HepG2 (cell line): ENCODE data around the gene IL18R1. TPM values are rescaled to one million over a fixed set of nuclear protein-coding genes. Genes with fewer than 3 reads are reported as not detected.
A peak's percentile ranks its signal among the peaks of the same experiment; 100 is the strongest.

Experiments used
- ATAC-seq: fragments of 200-7000 bp; cut with Tn5 transposase; 3 replicates; pipeline ENCODE4 v1.9.1; 2020; ENCODE audit warnings: mild to moderate bottlenecking, moderate library complexity
- BruUV-seq: library from RNA; stranded (reverse); fragments of 400-500 nt; replicated peaks from 2 replicates; lab custom pipeline; 2021; lab: Mats Ljungman, UMichigan
- CTCF ChIA-PET: fragments of 300-600 bp; formaldehyde crosslinking; extraction: SDS; loops from one replicate; lab custom pipeline; 2021; ENCODE audit warnings: low total read pairs, inconsistent platforms, low intra/inter-chr PET ratio; lab: Yijun Ruan, JAX
- POLR2A ChIA-PET: fragments of 350-600 bp; sonication (Branson Sonifier 250); formaldehyde crosslinking; loops from one replicate; lab custom pipeline; 2020; ENCODE audit warnings: antibody characterized with exemption, inconsistent platforms; lab: Yijun Ruan, JAX
- DNase-seq: peaks from one replicate; pipeline ENCODE4 v3.0.0-alpha.2; 2015; ENCODE audit warnings: low spot score
- FAIRE-seq: peaks from 3 replicates; lab custom pipeline; 2011; peaks lifted over from hg19 to GRCh38; lab: Jason Lieb, UNC
- H2AFZ ChIP-seq: one replicate; pipeline ENCODE4 v1.6.1; 2011; ENCODE audit warnings: low read length, inconsistent platforms
- H3K27ac ChIP-seq: fragments of 300-600 bp; 3 replicates; pipeline ENCODE4 v1.8.0; 2011; ENCODE audit warnings: mixed run types, mild to moderate bottlenecking, mixed read lengths, low read length, inconsistent platforms; ENCODE audit not compliant: insufficient read depth; ENCODE audit errors: extremely low read length
- H3K27me3 ChIP-seq, 2 experiments: fragments of 200-600 bp in 1 of 2; 2 replicates in 1 of 2; 3 replicates in 1 of 2; pipeline versions ENCODE4 v1.6.0 to v1.8.0; 2011; ENCODE audit warnings: low read length in 2 of 2, mild to moderate bottlenecking in 2 of 2, moderate library complexity in 2 of 2, inconsistent platforms in 1 of 2; ENCODE audit not compliant: insufficient read depth in 2 of 2, control insufficient read depth in 1 of 2
- H3K36me3 ChIP-seq, 2 experiments: fragments of 200-600 bp in 1 of 2; replicated peaks in 1 of 2; 2 replicates in 1 of 2; 3 replicates in 1 of 2; pipeline versions ENCODE4 v1.5.1 to v1.8.0; 2011; ENCODE audit warnings: low read length in 2 of 2, inconsistent platforms in 1 of 2; ENCODE audit not compliant: insufficient read depth in 2 of 2, control insufficient read depth in 1 of 2
- H3K4me1 ChIP-seq: 2 replicates; pipeline ENCODE4 v1.5.1; 2012; ENCODE audit warnings: low read length, inconsistent platforms; ENCODE audit not compliant: insufficient read depth
- H3K4me2 ChIP-seq: 2 replicates; pipeline ENCODE4 v1.6.0; 2011; ENCODE audit warnings: low read depth, low read length, inconsistent platforms
- H3K4me3 ChIP-seq, 3 experiments: fragments of 200-600 bp in 1 of 3; sonication (generic), shearing (Covaris generic) in 1 of 3; replicated peaks in 1 of 3; 2 replicates each; pipeline ENCODE4 v1.5.1; 2011 to 2016; ENCODE audit warnings: low read length in 3 of 3, inconsistent platforms in 2 of 3, low read depth in 2 of 3, mild to moderate bottlenecking in 2 of 3, control low read depth in 1 of 3, mixed read lengths in 1 of 3; ENCODE audit not compliant: insufficient read depth in 1 of 3
- H3K79me2 ChIP-seq: one replicate; pipeline ENCODE4 v1.6.1; 2011; ENCODE audit warnings: low read length, inconsistent platforms; ENCODE audit not compliant: insufficient read depth
- H3K9ac ChIP-seq: 2 replicates; pipeline ENCODE4 v1.6.0; 2011; ENCODE audit warnings: mild to moderate bottlenecking, low read depth, low read length, inconsistent platforms; ENCODE audit not compliant: insufficient read depth
- H3K9me3 ChIP-seq: 2 replicates; pipeline ENCODE4 v1.5.1; 2012; ENCODE audit warnings: mild to moderate bottlenecking, low read length
- H4K20me1 ChIP-seq: 2 replicates; pipeline ENCODE4 v1.6.0; 2011; ENCODE audit warnings: inconsistent platforms, mild to moderate bottlenecking, low read length, moderate library complexity; ENCODE audit not compliant: insufficient read depth
- ATF3 ChIP-seq: sonication (generic); formaldehyde crosslinking; IDR thresholded peaks from 2 replicates; pipeline ENCODE4 v1.4.0; 2020; ENCODE audit warnings: missing genetic modification reagents
- CAMTA2 ChIP-seq: sonication (generic); formaldehyde crosslinking; IDR thresholded peaks from 2 replicates; pipeline ENCODE4 v1.4.0; 2020; ENCODE audit warnings: mild to moderate bottlenecking, missing genetic modification reagents, borderline replicate concordance
- FOSL2 ChIP-seq: sonication (generic); formaldehyde crosslinking; IDR thresholded peaks from 2 replicates; pipeline ENCODE4 v1.4.0; 2020; ENCODE audit warnings: missing genetic modification reagents
- MAFF ChIP-seq: IDR thresholded peaks from 2 replicates; pipeline ENCODE4 v1.6.1; 2011; ENCODE audit warnings: low read depth, low read length, improper control_type of control experiment
- MAFK ChIP-seq, 2 experiments: IDR thresholded peaks in 1 of 2; conservative IDR thresholded peaks in 1 of 2; 2 replicates each; pipeline ENCODE4 v1.6.1; 2011; ENCODE audit warnings: improper control_type of control experiment in 2 of 2, low read length in 2 of 2
- MTF2 ChIP-seq: sonication (generic); formaldehyde crosslinking; IDR thresholded peaks from 2 replicates; pipeline ENCODE4 v1.5.0; 2020; ENCODE audit warnings: missing genetic modification reagents, borderline replicate concordance
- NCOR1 ChIP-seq: fragments of 200-600 bp; sonication (generic); IDR thresholded peaks from 2 replicates; pipeline ENCODE4 v1.7.0; 2017; ENCODE audit warnings: antibody characterized with exemption, low read length, borderline replicate concordance
- ONECUT2 ChIP-seq: sonication (generic); formaldehyde crosslinking; IDR thresholded peaks from 2 replicates; pipeline ENCODE4 v1.4.0; 2020; ENCODE audit warnings: missing genetic modification reagents
- POLR2A ChIP-seq, 2 experiments: IDR thresholded peaks; 2 replicates each; pipeline ENCODE4 v1.6.1; 2011; ENCODE audit warnings: low read depth in 2 of 2, low read length in 2 of 2, mild to moderate bottlenecking in 1 of 2, moderate library complexity in 1 of 2; ENCODE audit not compliant: insufficient read depth in 1 of 2
- REL ChIP-seq: sonication (generic); formaldehyde crosslinking; conservative IDR thresholded peaks from 2 replicates; pipeline ENCODE4 v1.8.0; 2022; ENCODE audit warnings: mild to moderate bottlenecking, missing genetic modification reagents, moderate library complexity
- SRSF9 ChIP-seq: fragments of 200-400 bp; formaldehyde crosslinking; IDR thresholded peaks from 2 replicates; pipeline ENCODE4 v1.6.1; 2018; ENCODE audit warnings: borderline replicate concordance, mild to moderate bottlenecking, low read depth, low read length; ENCODE audit not compliant: insufficient read depth, poor library complexity, severe bottlenecking
- TAF1 ChIP-seq: sonication (generic); formaldehyde crosslinking; IDR thresholded peaks from 2 replicates; pipeline ENCODE4 v1.4.0; 2020; ENCODE audit warnings: missing genetic modification reagents
- TBX3 ChIP-seq: fragments of 450-650 bp; IDR thresholded peaks from 2 replicates; pipeline ENCODE4 v1.6.1; 2017; ENCODE audit warnings: antibody characterized with exemption, mild to moderate bottlenecking, inconsistent platforms, borderline replicate concordance
- TEAD3 ChIP-seq: optimal IDR thresholded peaks from 2 replicates; pipeline ENCODE3; 2016; ENCODE audit warnings: borderline replicate concordance
- XRCC5 ChIP-seq: fragments of 200-400 bp; formaldehyde crosslinking; optimal IDR thresholded peaks from 2 replicates; pipeline ENCODE3; 2017; ENCODE audit warnings: mild to moderate bottlenecking, low read length
- ZBTB8A ChIP-seq: sonication (generic); formaldehyde crosslinking; IDR thresholded peaks from 2 replicates; pipeline ENCODE4 v1.4.0; 2020; ENCODE audit warnings: mild to moderate bottlenecking, low read depth, missing genetic modification reagents, borderline replicate concordance
- ZNF34 ChIP-seq: sonication (generic); formaldehyde crosslinking; IDR thresholded peaks from 2 replicates; pipeline ENCODE4 v1.4.0; 2020; ENCODE audit warnings: mild to moderate bottlenecking, missing genetic modification reagents, borderline replicate concordance
- ZNF383 ChIP-seq: sonication (generic); formaldehyde crosslinking; IDR thresholded peaks from 2 replicates; pipeline ENCODE4 v1.4.0; 2020; ENCODE audit warnings: missing genetic modification reagents, mild to moderate bottlenecking, borderline replicate concordance
- ZNF562 ChIP-seq: sonication (generic); formaldehyde crosslinking; IDR thresholded peaks from 2 replicates; pipeline ENCODE4 v1.8.0; 2022; ENCODE audit warnings: missing genetic modification reagents, borderline replicate concordance
- ZNF639 ChIP-seq: conservative IDR thresholded peaks from 2 replicates; pipeline ENCODE4 v1.6.1; 2018; ENCODE audit warnings: missing genetic modification reagents
- ZNF746 ChIP-seq: sonication (generic); formaldehyde crosslinking; IDR thresholded peaks from 2 replicates; pipeline ENCODE4 v1.8.0; 2022; ENCODE audit warnings: mild to moderate bottlenecking, missing genetic modification reagents
- ZNF777 ChIP-seq: sonication (generic); formaldehyde crosslinking; IDR thresholded peaks from 2 replicates; pipeline ENCODE4 v1.4.0; 2020; ENCODE audit warnings: missing genetic modification reagents
- ZUFSP ChIP-seq: sonication (generic); formaldehyde crosslinking; IDR thresholded peaks from 2 replicates; pipeline ENCODE4 v1.9.0; 2021; ENCODE audit warnings: missing genetic modification reagents, mild to moderate bottlenecking, borderline replicate concordance
- WGBS: methylation state at CpG from one replicate; pipeline ENCODE4 v1.1.6; 2017; ENCODE audit warnings: low lambda C conversion rate; 5-methylcytosine and 5-hydroxymethylcytosine counted together
- in situ Hi-C: cut with HindIII; loops from 2 replicates; pipeline ENCODE4 v1.10.0; 2017; ENCODE audit warnings: low pct_unique_long_range_greater_than_20kb; ENCODE audit not compliant: extremely low pct_ligation_motif_present
- intact Hi-C: fragments of 100-400 bp; cut with micrococcal nuclease; formaldehyde crosslinking; loops from one replicate; pipeline ENCODE4 v1.10.0; 2022; ENCODE audit not compliant: unreplicated experiment
- polyA plus RNA-seq, 8 experiments: library from polyadenylated mRNA; depleted of rRNA in 3 of 8; stranded (reverse) in 7 of 8; unstranded in 1 of 8; fragments of >200 nt; fragmentation: Illumina TruSeq in 4 of 8; extraction: Trizol in 4 of 8; gene quantifications; 2 replicates each; pipeline versions ENCODE4 v1.2.1 to v1.2.3, GENCODE V29; 2011 to 2016; ENCODE audit warnings: low read depth in 4 of 8, missing spikeins in 1 of 8, mixed read lengths in 1 of 8; ENCODE audit not compliant: insufficient read depth in 1 of 8
- total RNA-seq, 5 experiments: library from RNA; depleted of rRNA; stranded (reverse); fragments of >200 nt; fragmentation: Illumina TruSeq; extraction: Trizol; gene quantifications; 2 replicates each; pipeline ENCODE4 v1.2.3, GENCODE V29; 2016; ENCODE audit warnings: low read depth in 1 of 5

IL18R1 gene
- total and polyA plus RNA-seq, 2 of the 13 experiments (the other 11 are each of a cell fraction or from before 2014, with no cell fraction given) = 0.01 to 0.04 TPM

GRCh38 chr2:102439065-102439695, 83.6 kb downstream of the IL18R1 start:
- Histone ChIP-seq H3K4me1 (no peaks in the 10 kb centered on the region), H3K4me3 (no peak overlapping the region), H3K4me2 (no peak overlapping the region), H4K20me1 (no peaks in the 10 kb centered on the region), H3K27me3 (peaks cover 0 to 10% of the 10 kb centered on the region in 2 experiments; a peak in 1 of 5 replicates), H3K9me3 (no peaks in the 10 kb centered on the region), H3K36me3 (no peaks in the 10 kb centered on the region), H2AFZ (no peak overlapping the region), H3K27ac (no peak overlapping the region), H3K79me2 (no peaks in the 10 kb centered on the region), H3K9ac (no peak overlapping the region)
- intact Hi-C loops = no loop called here
- peak; percentile 69 for ATAC-seq
- peak; percentile 10 for DNase-seq
- in situ Hi-C loops = no loop called here
- FAIRE-seq = no peak
- 14% methylated on average over 6 of the region's 6 CpGs for WGBS
- CTCF ChIA-PET = no interaction called here
- POLR2A ChIA-PET = no interaction called here
- BruUV-seq = no TSS peak
- TF ChIP-seq ATF3 = no peak
- TF ChIP-seq FOSL2 (CRISPR knock-in tag) = peak; percentile 46
- TF ChIP-seq POLR2A (IDR thresholded peaks at IDR 0.05; ENCODE audit: insufficient read depth in 1 of 2, low read depth in 2 of 2, low read length in 2 of 2) = no peak
- no peak for TF ChIP-seq CAMTA2 (CRISPR knock-in tag)
- TF ChIP-seq ONECUT2 (CRISPR knock-in tag) = no peak
- no peak for TF ChIP-seq TBX3
- peak; percentile 96 to 97 for TF ChIP-seq MAFK (conservative IDR thresholded peaks at IDR 0.05 in 1 of 2, IDR thresholded peaks at IDR 0.05 in 1 of 2; ENCODE audit: low read length in 2 of 2)
- TF ChIP-seq MTF2 (CRISPR knock-in tag) = no peak
- no peak for TF ChIP-seq REL
- TF ChIP-seq MAFF = peak; percentile 95
- no peak for TF ChIP-seq ZUFSP (CRISPR knock-in tag)
- TF ChIP-seq ZNF383 (CRISPR knock-in tag) = no peak
- TF ChIP-seq ZNF639 (CRISPR knock-in tag) = no peak
- TF ChIP-seq ZNF34 (CRISPR knock-in tag) = no peak
- TF ChIP-seq TAF1 (CRISPR knock-in tag) = no peak
- TF ChIP-seq NCOR1 = no peak
- TF ChIP-seq ZNF746 (CRISPR knock-in tag) = no peak
- no peak for TF ChIP-seq ZNF562
- TF ChIP-seq TEAD3 = peak; percentile 56
- TF ChIP-seq ZNF777 (CRISPR knock-in tag) = no peak
- TF ChIP-seq ZBTB8A = no peak
- no peak for TF ChIP-seq SRSF9
- TF ChIP-seq XRCC5 = no peak
